KMS-11 (cell line): Measurements from ENCODE around the gene REXO1.
A peak's percentile ranks its signal among the peaks of the same experiment; 100 is the strongest.

ENCODE experiments used
- H2AFZ ChIP-seq: fragments of 200-600 bp; sonication (generic); 2 replicates; pipeline ENCODE4 v1.6.1; 2016; ENCODE audit warnings: antibody characterized with exemption, mixed run types, low read depth
- H3K27ac ChIP-seq: fragments of 200-600 bp; sonication (generic); 2 replicates; pipeline ENCODE4 v1.6.1; 2016; ENCODE audit warnings: mild to moderate bottlenecking, mixed run types
- H3K27me3 ChIP-seq: fragments of 200-600 bp; sonication (generic); 2 replicates; pipeline ENCODE4 v1.6.1; 2017; ENCODE audit warnings: mild to moderate bottlenecking, low read depth, mixed run types, moderate library complexity; ENCODE audit not compliant: insufficient read depth
- H3K36me3 ChIP-seq: fragments of 200-600 bp; sonication (generic); 2 replicates; pipeline ENCODE4 v1.6.1; 2017; ENCODE audit warnings: mild to moderate bottlenecking, mixed run types; ENCODE audit not compliant: insufficient read depth
- H3K4me1 ChIP-seq: fragments of 200-600 bp; sonication (generic); 2 replicates; pipeline ENCODE4 v1.6.1; 2016; ENCODE audit warnings: mild to moderate bottlenecking, low read depth, mixed run types; ENCODE audit not compliant: poor library complexity, severe bottlenecking
- H3K4me2 ChIP-seq: fragments of 200-600 bp; sonication (generic); 2 replicates; pipeline ENCODE4 v1.7.0; 2016; ENCODE audit warnings: mild to moderate bottlenecking, mixed run types
- H3K4me3 ChIP-seq: fragments of 200-600 bp; sonication (generic); IDR thresholded peaks from 2 replicates; pipeline ENCODE4 v1.6.1; 2017; ENCODE audit warnings: low read depth, low read length, mixed read lengths; ENCODE audit not compliant: insufficient read depth
- H3K79me2 ChIP-seq: fragments of 200-600 bp; sonication (generic); 2 replicates; pipeline ENCODE4 v1.6.1; 2016; ENCODE audit warnings: low read depth, mixed run types; ENCODE audit not compliant: insufficient read depth
- H3K9ac ChIP-seq: fragments of 200-600 bp; sonication (generic); 2 replicates; pipeline ENCODE4 v1.6.1; 2016; ENCODE audit warnings: mild to moderate bottlenecking, mixed run types
- H4K20me1 ChIP-seq: fragments of 200-600 bp; sonication (generic); 2 replicates; pipeline ENCODE4 v1.6.1; 2016; ENCODE audit warnings: mild to moderate bottlenecking, mixed run types; ENCODE audit not compliant: insufficient read depth
- CTCF ChIP-seq: fragments of 200-600 bp; sonication (generic); conservative IDR thresholded peaks from 2 replicates; pipeline ENCODE4 v1.6.1; 2017; ENCODE audit warnings: low read depth, mild to moderate bottlenecking, antibody characterized with exemption, low read length, moderate library complexity, mixed read lengths

The REXO1 gene

GRCh38 chr19:1825909-1826556, 22.2 kb downstream of the REXO1 start:
- Histone ChIP-seq H3K27ac (no peak overlapping the region), H3K36me3 (no peaks in the 10 kb centered on the region), H3K27me3 (no peaks in the 10 kb centered on the region), H3K4me1 (no peaks in the 10 kb centered on the region), H3K4me2 (no peak overlapping the region), H3K79me2 (peaks cover 7% of the 10 kb centered on the region; the same call in 1 of the 2 replicates), H3K9ac (no peak overlapping the region), H3K4me3 (no peak overlapping the region), H2AFZ (no peak overlapping the region), H4K20me1 (no peaks in the 10 kb centered on the region)
- peak; percentile 92 for TF ChIP-seq CTCF

GRCh38 chr19:1824252-1824622, 24.0 kb downstream of the REXO1 start:
- H3K27ac ChIP-seq: no peak overlapping the region
- no peaks in the 10 kb centered on the region for H4K20me1 ChIP-seq
- no peaks in the 10 kb centered on the region for H3K27me3 ChIP-seq
- no peak overlapping the region for H3K9ac ChIP-seq
- H3K4me3 ChIP-seq: no peak overlapping the region
- H3K4me2 ChIP-seq: no peak overlapping the region
- no peak overlapping the region for H2AFZ ChIP-seq
- H3K79me2 ChIP-seq: no peaks in the 10 kb centered on the region; the same call in 1 of the 2 replicates
- H3K36me3 ChIP-seq: no peaks in the 10 kb centered on the region
- TF ChIP-seq CTCF: no peak
- H3K4me1 ChIP-seq: no peaks in the 10 kb centered on the region

GRCh38 chr19:1823539-1824251, 24.6 kb downstream of the REXO1 start:
- H3K4me1 ChIP-seq: no peaks in the 10 kb centered on the region
- no peaks in the 10 kb centered on the region for H3K79me2 ChIP-seq
- no peaks in the 10 kb centered on the region for H3K27me3 ChIP-seq
- no peak overlapping the region for H3K9ac ChIP-seq
- no peak overlapping the region for H3K4me3 ChIP-seq
- no peak for TF ChIP-seq CTCF
- H4K20me1 ChIP-seq: no peaks in the 10 kb centered on the region
- no peak overlapping the region for H3K4me2 ChIP-seq
- H2AFZ ChIP-seq: no peak overlapping the region
- no peak overlapping the region for H3K27ac ChIP-seq
- H3K36me3 ChIP-seq: no peaks in the 10 kb centered on the region

- Histone ChIP-seq H3K79me2 (no peaks in the 10 kb centered on the region), H3K4me1 (no peaks in the 10 kb centered on the region), H3K4me2 (no peak overlapping the region), H3K27me3 (no peaks in the 10 kb centered on the region), H2AFZ (no peak overlapping the region), H3K4me3 (no peak overlapping the region), H3K36me3 (no peaks in the 10 kb centered on the region), H3K9ac (no peak overlapping the region), H3K27ac (no peak overlapping the region), H4K20me1 (no peaks in the 10 kb centered on the region)
- TF ChIP-seq CTCF: no peak
Observed at GRCh38 chr19:1823020-1823419, 25.3 kb downstream of the REXO1 start.
